SK-N-SH (cell line): ENCODE measurements around the gene ELMO1.

Experiments used
- CTCF ChIP-seq: fragments of 200-600 bp; sonication (generic); IDR thresholded peaks from 2 replicates; pipeline ENCODE4 v1.6.1; 2017; ENCODE audit warnings: antibody characterized with exemption, mild to moderate bottlenecking, moderate library complexity
- EZH2phosphoT487 ChIP-seq: fragments of 200-600 bp; sonication (generic); IDR thresholded peaks from 2 replicates; pipeline ENCODE4 v1.6.1; 2017; ENCODE audit warnings: low read depth, mixed run types, mild to moderate bottlenecking, antibody characterized with exemption, moderate library complexity, borderline replicate concordance
- SIN3A ChIP-seq: IDR thresholded peaks from 2 replicates; pipeline ENCODE4 v1.6.1; 2012; ENCODE audit warnings: low read depth, mild to moderate bottlenecking, low read length, moderate library complexity, borderline replicate concordance
- TAF1 ChIP-seq: IDR thresholded peaks from 2 replicates; pipeline ENCODE4 v1.6.1; 2012; ENCODE audit warnings: low read depth, mild to moderate bottlenecking, low read length, moderate library complexity, borderline replicate concordance
- TF ChIP-seq, protein P1 (sequence below): fragments of 150-350 bp; IDR thresholded peaks from 2 replicates; pipeline ENCODE4 v1.6.1; 2017; ENCODE audit warnings: antibody characterized with exemption, low read length, low read depth, borderline replicate concordance
- TF ChIP-seq, protein P2 (sequence below): IDR thresholded peaks from 2 replicates; pipeline ENCODE4 v1.6.1; 2012; ENCODE audit warnings: mild to moderate bottlenecking, low read depth, low read length, moderate library complexity

DNA sequence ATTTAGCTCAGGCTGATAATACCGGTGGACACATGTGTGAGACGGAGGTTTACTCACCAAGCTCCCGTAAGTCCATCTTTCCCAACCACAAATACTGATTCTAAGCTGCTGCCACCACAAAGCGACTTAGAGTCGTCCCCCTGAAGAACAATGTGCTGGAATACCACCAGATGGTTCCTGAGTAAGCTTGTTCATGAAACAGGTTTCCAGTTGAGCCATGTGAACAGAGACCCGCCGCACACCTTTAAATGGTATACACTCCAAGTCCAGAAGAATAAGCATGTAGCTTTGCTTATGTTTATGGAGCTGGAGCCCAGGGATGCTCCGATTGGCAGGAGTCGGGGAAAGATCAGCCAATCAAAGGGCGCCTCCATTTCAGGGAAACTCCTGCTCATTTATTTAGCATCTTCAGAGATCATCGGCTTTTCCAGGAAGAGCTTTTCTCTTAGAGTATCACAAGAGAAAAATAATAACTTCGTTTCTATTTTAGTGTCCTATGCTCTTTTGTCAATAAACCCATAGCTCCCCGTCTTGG, 462.7 kb downstream of the ELMO1 start:
- TF ChIP-seq CTCF: no peak
- TF ChIP-seq, protein P1, sequence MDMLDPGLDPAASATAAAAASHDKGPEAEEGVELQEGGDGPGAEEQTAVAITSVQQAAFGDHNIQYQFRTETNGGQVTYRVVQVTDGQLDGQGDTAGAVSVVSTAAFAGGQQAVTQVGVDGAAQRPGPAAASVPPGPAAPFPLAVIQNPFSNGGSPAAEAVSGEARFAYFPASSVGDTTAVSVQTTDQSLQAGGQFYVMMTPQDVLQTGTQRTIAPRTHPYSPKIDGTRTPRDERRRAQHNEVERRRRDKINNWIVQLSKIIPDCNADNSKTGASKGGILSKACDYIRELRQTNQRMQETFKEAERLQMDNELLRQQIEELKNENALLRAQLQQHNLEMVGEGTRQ: no peak
- TF ChIP-seq EZH2phosphoT487: no peak
- TF ChIP-seq, protein P2, sequence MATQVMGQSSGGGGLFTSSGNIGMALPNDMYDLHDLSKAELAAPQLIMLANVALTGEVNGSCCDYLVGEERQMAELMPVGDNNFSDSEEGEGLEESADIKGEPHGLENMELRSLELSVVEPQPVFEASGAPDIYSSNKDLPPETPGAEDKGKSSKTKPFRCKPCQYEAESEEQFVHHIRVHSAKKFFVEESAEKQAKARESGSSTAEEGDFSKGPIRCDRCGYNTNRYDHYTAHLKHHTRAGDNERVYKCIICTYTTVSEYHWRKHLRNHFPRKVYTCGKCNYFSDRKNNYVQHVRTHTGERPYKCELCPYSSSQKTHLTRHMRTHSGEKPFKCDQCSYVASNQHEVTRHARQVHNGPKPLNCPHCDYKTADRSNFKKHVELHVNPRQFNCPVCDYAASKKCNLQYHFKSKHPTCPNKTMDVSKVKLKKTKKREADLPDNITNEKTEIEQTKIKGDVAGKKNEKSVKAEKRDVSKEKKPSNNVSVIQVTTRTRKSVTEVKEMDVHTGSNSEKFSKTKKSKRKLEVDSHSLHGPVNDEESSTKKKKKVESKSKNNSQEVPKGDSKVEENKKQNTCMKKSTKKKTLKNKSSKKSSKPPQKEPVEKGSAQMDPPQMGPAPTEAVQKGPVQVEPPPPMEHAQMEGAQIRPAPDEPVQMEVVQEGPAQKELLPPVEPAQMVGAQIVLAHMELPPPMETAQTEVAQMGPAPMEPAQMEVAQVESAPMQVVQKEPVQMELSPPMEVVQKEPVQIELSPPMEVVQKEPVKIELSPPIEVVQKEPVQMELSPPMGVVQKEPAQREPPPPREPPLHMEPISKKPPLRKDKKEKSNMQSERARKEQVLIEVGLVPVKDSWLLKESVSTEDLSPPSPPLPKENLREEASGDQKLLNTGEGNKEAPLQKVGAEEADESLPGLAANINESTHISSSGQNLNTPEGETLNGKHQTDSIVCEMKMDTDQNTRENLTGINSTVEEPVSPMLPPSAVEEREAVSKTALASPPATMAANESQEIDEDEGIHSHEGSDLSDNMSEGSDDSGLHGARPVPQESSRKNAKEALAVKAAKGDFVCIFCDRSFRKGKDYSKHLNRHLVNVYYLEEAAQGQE: no peak
- no peak for TF ChIP-seq TAF1
- TF ChIP-seq SIN3A: no peak
